ENCODE measurements around the gene HSP90B1. TPM values are rescaled to one million over a fixed set of nuclear protein-coding genes. Genes with fewer than 3 reads are reported as not detected.

Gene HSP90B1
- polyA plus RNA-seq, 1 of the 3 experiments (the other 2 are of a cell fraction): 420 TPM

GRCh38 chr12:103964805-103965204 is 34.6 kb downstream of the HSP90B1 start:
- Histone ChIP-seq H3K9me3 (no peaks in the 10 kb centered on the region), H3K4me2 (peak overlapping the region; percentile 91), H3K9ac (peak overlapping the region; percentile 96), H4K20me1 (ENCODE audit: insufficient read depth) (peaks cover 8% of the 10 kb centered on the region), H3K79me2 (ENCODE audit: insufficient read depth) (peaks cover 68% of the 10 kb centered on the region), H3F3A (replicated peaks; ENCODE audit: insufficient read depth) (peaks cover 16% of the 10 kb centered on the region), H3K27me3 (ENCODE audit: insufficient read depth) (no peaks in the 10 kb centered on the region), H3K9me2 (no peaks in the 10 kb centered on the region), H3K4me1 (ENCODE audit: control insufficient read depth in 1 of 2, insufficient read depth in 2 of 2, low read depth in 1 of 2, low read length in 1 of 2) (peaks cover 6 to 17% of the 10 kb centered on the region in 2 experiments), H2AFZ (ENCODE audit: low read depth) (peak overlapping the region; percentile 71; the same call in 1 of the 2 replicates), H3K4me3 (ENCODE audit: low read depth in 2 of 2, low read length in 1 of 2) (peak overlapping the region; percentile 67 to 97), H3K36me3 (replicated peaks in 1 of 2; ENCODE audit: control insufficient read depth in 1 of 2, insufficient read depth in 2 of 2, low read length in 1 of 2) (peaks cover 0 to 16% of the 10 kb centered on the region in 2 experiments), H3K27ac (ENCODE audit: low read depth in 2 of 2, low read length in 1 of 2) (peak overlapping the region; percentile 82 to 91)
- no peak for TF ChIP-seq SMC3 (IDR thresholded peaks at IDR 0.05; ENCODE audit: low read depth, low read length)
- TF ChIP-seq, protein P1, sequence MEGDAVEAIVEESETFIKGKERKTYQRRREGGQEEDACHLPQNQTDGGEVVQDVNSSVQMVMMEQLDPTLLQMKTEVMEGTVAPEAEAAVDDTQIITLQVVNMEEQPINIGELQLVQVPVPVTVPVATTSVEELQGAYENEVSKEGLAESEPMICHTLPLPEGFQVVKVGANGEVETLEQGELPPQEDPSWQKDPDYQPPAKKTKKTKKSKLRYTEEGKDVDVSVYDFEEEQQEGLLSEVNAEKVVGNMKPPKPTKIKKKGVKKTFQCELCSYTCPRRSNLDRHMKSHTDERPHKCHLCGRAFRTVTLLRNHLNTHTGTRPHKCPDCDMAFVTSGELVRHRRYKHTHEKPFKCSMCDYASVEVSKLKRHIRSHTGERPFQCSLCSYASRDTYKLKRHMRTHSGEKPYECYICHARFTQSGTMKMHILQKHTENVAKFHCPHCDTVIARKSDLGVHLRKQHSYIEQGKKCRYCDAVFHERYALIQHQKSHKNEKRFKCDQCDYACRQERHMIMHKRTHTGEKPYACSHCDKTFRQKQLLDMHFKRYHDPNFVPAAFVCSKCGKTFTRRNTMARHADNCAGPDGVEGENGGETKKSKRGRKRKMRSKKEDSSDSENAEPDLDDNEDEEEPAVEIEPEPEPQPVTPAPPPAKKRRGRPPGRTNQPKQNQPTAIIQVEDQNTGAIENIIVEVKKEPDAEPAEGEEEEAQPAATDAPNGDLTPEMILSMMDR (IDR thresholded peaks at IDR 0.05): no peak
- no peak for TF ChIP-seq YY1 (IDR thresholded peaks at IDR 0.05; ENCODE audit: low read depth)
- TF ChIP-seq REST (IDR thresholded peaks at IDR 0.05; ENCODE audit: low read depth, low read length): no peak
- TF ChIP-seq MXI1 (IDR thresholded peaks at IDR 0.05; ENCODE audit: low read depth, low read length): no peak; the same call in 1 of the 2 replicates
- no peak for TF ChIP-seq GATA2 (CRISPR knock-in tag; IDR thresholded peaks at IDR 0.05)
- no peak for TF ChIP-seq ELF1 (IDR thresholded peaks at IDR 0.05)
- no peak for TF ChIP-seq FOSL2 (IDR thresholded peaks at IDR 0.05; ENCODE audit: borderline replicate concordance, low read depth)
- TF ChIP-seq TAF1 (IDR thresholded peaks at IDR 0.05; ENCODE audit: borderline replicate concordance, low read depth, low read length): no peak
- TF ChIP-seq MEF2A (IDR thresholded peaks at IDR 0.05; ENCODE audit: borderline replicate concordance, low read depth): no peak
- no peak for TF ChIP-seq RCOR1 (IDR thresholded peaks at IDR 0.05; ENCODE audit: low read length)
- TF ChIP-seq RAD21 (IDR thresholded peaks at IDR 0.05; ENCODE audit: low read length): no peak
- TF ChIP-seq, protein P2, sequence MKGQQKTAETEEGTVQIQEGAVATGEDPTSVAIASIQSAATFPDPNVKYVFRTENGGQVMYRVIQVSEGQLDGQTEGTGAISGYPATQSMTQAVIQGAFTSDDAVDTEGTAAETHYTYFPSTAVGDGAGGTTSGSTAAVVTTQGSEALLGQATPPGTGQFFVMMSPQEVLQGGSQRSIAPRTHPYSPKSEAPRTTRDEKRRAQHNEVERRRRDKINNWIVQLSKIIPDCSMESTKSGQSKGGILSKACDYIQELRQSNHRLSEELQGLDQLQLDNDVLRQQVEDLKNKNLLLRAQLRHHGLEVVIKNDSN (IDR thresholded peaks at IDR 0.05; ENCODE audit: borderline replicate concordance, low read depth): no peak
- TF ChIP-seq, protein P3, sequence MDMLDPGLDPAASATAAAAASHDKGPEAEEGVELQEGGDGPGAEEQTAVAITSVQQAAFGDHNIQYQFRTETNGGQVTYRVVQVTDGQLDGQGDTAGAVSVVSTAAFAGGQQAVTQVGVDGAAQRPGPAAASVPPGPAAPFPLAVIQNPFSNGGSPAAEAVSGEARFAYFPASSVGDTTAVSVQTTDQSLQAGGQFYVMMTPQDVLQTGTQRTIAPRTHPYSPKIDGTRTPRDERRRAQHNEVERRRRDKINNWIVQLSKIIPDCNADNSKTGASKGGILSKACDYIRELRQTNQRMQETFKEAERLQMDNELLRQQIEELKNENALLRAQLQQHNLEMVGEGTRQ (IDR thresholded peaks at IDR 0.05; ENCODE audit: borderline replicate concordance, low read depth, low read length): no peak
- no peak for TF ChIP-seq EP300 (IDR thresholded peaks at IDR 0.05; ENCODE audit: borderline replicate concordance in 1 of 2, low read depth in 1 of 2, low read length in 1 of 2)
- no peak for TF ChIP-seq FOXJ3 (CRISPR knock-in tag; IDR thresholded peaks at IDR 0.05)
- TF ChIP-seq TEAD4 (IDR thresholded peaks at IDR 0.05; ENCODE audit: borderline replicate concordance, insufficient read depth): no peak
- no peak for TF ChIP-seq SIN3A (IDR thresholded peaks at IDR 0.05; ENCODE audit: borderline replicate concordance, low read depth, low read length)
- TF ChIP-seq NRF1 (IDR thresholded peaks at IDR 0.05; ENCODE audit: low read depth, low read length): no peak
- POLR2A ChIA-PET: interaction anchor here (1.0 to 2.5 kb wide), 7 partner anchors 12 to 124 kb away, joined by 3 to 31 read pairs (median 12); partner anchors contain the start of genes HCFC2, HSP90B1 and NT5DC3
- WGBS (ENCODE audit: low lambda C conversion rate): 20% methylated on average over 3 of the region's 3 CpGs
- no peak for DNase-seq
- CTCF ChIA-PET: interaction anchor here (1.4 to 1.9 kb wide), 2 partner anchors 12 to 144 kb away, joined by 3 to 17 read pairs; no protein-coding TSS in a partner anchor
